ENCODE data around the gene ASXL2. TPM values are rescaled to one million over a fixed set of nuclear protein-coding genes. Genes with fewer than 3 reads are reported as not detected.

Gene ASXL2
- polyA plus RNA-seq, 1 donor from 2014 or later: 2.9 TPM

Small RNA genes within 50 kb of the gene (small RNA-seq; reads per million reads assigned to genes)
- gene NDUFB4P4 (0 reads per million in 3 experiments), gene RF00019 (0 to 1.2 (median 0) reads per million in 3 experiments)

Other genes with a start within 250 kb of the ASXL2 start
- 22.5 and 37.4 TPM in 2 replicates for gene DTNB, start 204.9 kb downstream of the ASXL2 start, polyA plus RNA-seq
- gene KIF3C, start 104.0 kb upstream of the ASXL2 start, polyA plus RNA-seq: 53.6 and 65.3 TPM in 2 replicates
- gene RAB10, start 155.6 kb upstream of the ASXL2 start, polyA plus RNA-seq: 151 and 169 TPM in 2 replicates

All from neural cell (in vitro differentiated cells).